ENCODE results near the gene CCNL2.
"Not testable (repeated sequence)": the region's sequence is repeated elsewhere in the genome, so short reads cannot be mapped to it uniquely, and the experiment has no call there.

Gene CCNL2

DNA sequence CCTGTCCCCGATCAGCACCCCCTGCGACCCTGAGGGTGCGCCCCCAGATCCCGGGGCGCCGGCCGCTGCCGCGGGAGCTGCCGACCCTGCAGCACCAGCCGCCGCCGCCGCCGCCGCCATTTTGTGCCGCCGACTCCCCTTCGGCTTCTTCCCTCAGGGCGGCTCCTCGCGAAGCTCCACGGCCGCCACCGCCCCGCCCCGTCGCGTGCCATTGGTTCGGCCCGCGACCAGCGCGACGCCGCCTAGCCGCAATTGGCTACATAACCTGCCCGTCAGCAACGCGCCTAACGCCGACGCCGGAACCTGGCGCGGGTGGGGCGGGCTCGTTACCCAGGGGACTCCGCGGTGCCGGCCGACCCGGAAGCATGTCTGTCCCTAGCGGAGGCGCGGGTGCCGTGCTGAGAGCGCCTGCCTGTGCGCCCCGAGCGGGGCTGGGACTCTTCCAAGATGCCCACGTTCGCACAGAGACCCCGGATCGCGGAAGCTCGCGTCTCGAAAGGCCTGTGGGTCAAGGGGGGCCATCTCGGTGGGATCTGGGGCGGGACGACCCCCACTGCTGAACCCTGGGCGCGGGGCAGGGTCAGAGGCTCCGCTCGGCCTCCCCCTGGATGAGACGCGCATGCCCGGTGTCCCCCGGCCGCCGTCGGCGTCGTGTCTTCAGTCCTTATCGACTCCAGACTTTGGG lies at the start of gene CCNL2:
Gene CCNL2, minus strand, starts transcription at position 149 of the 685 bp plus-strand sequence. Its CDS starts 29 bp downstream, at position 120.
- peak; percentile 99 for DNase-seq (ENCODE audit: low read depth in 2 of 2)

DNA sequence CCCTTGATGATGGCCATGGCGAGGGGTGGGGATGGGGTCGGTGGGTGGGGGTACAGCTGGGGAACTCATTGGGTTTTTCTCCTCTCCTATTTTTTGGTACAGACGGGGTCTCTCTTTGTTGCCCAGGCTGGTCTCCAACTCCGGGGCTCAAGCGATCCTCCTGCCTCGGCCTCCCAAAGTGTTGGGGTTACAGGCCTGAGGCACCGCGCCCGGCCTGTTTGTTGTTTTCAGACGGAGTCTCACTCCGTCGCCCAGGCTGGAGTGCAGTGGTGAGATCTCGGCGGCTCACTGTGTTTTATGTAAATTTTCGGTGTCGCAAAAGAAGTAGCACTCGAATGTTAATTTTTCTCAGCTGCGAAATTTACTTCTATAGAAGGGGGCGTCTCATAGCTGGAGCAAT lies 47.5 kb upstream of the CCNL2 start:
- DNase-seq (ENCODE audit: low read depth in 2 of 2) = not testable (repeated sequence)

DNA sequence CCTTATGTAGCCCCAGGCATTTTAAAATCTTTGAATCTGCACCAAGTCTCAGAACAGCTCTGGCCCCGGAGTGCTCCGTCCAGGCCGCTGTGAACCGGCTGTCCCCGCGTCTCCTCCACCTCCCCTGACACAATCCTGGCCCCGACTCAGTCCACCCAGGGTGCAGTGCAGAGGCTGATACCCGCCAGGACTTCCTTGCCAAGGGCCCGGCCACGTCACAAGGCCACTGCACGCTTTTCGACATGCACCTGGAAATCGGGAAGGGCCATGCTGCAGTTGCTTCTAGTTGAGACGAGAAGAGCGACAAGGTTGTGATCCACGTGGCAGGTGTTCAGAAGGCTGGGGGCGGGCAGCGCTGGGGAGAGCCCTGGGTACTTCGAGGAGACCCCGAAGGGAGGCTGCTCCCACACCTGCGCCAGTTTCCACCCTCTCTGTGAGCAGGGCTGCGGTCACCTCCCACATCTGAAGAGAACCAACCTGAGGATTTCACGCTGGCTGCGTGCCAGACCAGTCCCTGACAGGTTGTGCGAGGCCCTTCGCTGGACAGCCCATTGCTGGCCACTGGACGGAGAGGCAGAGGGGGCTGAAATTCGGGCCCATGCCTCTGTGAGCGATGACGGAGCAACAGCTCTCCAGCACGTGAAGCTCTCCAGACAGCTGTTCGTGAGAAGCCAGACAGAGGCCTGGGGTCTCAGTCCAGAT lies 43.1 kb upstream of the CCNL2 start:
- no peak for DNase-seq (ENCODE audit: low read depth in 2 of 2)

DNA sequence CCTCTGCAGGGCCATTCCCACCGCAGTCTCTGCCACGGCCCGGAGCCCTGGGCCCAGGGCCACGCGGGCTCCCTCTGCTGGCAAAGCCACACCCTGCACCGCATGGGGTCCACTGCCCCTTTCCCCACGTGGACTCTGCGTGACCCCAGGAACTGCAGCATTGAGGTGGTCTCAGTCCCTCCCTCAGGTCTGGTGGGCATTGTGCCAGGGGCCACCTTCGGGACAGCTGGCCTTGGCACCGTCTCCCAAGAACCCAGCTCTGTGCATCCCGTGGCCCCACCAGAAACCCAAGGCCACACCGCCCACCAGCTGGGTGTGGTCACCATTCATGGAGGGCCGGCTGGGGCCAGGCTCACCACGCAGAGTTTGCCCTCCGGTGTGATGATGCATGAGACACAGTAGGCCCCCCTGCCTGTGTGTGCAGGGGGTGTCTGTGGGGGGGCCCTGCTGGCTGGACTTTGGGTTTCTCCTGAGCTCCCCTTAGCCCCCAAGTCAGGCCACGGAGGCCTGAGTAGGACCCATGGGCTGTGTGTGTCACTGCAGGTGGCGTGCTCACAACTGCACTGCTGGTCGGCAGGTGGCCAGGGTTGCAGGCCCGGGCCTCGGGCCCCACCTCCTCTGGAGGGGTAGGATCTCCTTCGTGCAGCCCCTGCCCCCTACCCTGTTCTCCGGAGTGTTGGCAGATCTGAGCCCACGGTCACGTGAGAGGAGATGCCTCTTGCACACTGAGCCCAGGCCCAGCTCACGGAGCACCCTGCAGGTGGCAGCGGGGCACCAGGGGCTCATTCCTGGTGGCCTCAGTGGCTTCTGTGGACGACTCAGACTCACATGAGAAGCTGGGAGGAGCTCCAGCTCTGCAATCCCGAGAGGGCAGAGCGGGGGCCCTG lies 42.1 kb upstream of the CCNL2 start:
- peak; percentile 50 to 66 for DNase-seq (ENCODE audit: low read depth in 2 of 2)

DNA sequence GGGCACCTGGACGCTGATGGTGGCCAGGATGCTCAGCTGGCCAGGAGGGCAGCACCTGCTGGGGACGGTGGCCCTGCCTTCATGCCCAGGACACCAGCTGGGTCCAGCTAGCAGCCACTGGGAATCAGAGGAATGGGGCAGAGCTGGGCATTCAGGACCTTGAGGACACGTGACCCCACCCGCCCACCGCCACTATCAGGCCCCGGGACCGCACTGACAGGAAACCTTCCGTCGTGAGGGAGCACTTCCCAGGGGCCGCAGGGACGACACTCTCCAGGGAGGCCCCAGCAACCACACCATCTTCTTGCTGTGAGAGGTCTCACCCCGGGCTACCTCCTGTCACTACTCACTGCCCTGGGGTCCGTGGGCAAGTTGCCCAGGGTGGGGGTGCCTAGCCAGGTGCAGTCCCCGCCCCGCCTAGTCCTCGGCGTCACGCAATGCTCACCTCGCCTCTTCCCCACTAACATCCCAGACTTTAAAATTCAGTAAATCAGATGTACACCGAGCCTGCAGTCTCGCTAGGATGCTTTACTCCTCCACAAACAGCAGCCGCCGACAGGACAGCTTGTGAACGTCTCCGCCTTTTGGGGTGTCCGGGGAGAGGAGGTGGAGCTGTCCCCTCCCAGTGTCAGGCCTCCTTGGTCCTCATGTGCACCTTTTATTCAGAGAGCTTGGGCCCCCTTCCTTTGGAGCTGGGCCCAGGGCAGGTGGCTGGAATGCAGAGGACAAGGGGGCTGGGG lies 41.3 kb upstream of the CCNL2 start:
- DNase-seq (ENCODE audit: low read depth in 2 of 2) = no peak

DNA sequence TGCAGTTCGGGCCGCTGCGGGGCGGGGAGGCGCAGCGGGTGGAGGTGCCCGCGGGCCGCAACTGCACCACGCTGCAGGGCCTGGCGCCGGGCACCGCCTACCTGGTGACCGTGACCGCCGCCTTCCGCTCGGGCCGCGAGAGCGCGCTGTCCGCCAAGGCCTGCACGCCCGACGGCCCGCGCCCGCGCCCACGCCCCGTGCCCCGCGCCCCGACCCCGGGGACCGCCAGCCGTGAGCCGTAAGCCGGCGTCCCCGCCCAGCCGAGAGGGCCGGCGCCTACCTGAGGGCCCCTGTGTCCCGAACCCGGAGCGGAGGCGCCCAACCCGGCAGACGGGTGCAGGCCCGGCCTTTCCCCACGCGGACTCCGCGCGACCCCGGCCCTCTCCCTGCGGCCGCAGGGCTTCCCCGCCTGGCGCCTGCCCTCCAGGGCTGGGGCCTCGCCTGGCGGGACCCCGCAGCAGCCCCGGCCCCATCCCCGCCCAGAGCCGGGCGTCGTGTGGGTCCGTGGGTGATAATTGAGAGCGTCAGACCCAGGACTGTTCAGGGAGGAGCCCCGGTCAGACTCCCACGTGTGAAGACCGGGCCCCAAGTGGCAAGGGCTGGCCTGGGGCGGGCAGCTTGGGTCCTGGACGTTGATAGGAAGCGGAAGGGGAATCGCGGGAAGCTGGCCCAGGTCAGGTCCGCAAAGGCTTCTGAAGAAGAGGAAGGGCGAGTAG lies 40.6 kb upstream of the CCNL2 start:
- no peak for DNase-seq (ENCODE audit: low read depth in 2 of 2)

DNA sequence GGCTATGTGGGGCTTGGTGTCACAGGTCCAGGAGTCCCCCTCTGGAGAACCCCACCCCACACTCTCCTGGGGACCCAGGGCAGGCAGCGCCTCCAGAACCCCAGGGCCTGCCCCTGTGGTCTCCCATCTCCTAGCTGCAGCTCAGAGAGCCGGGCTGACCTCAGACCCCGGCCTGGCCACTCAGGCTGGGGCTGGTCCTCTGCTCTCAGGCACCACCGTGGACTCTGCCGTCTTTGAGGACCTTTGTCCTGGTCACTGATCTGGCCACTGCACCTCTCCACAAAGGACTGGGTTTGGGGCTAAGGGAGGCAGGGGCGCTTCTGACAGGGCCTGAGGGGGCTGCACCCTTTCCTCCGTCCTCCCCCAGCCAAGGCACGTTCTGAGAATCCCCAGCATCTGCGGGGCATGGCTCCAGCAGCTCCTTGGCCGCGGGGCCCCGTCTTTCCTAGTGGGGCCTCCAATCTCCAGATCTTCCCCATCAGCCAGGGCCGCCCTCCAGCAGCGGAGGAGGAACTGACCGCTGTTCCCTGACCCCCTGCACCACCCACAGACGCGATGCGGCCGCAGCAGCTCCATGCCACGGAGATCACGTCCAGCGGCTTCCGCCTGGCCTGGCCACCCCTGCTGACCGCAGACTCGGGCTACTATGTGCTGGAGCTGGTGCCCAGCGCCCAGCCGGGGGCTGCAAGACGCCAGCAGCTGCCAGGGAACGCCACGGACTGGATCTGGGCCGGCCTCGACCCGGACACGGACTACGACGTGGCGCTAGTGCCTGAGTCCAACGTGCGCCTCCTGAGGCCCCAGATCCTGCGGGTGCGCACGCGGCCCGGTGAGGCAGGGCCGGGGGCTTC lies 39.6 kb upstream of the CCNL2 start:
- no peak for DNase-seq (ENCODE audit: low read depth in 2 of 2)

DNA sequence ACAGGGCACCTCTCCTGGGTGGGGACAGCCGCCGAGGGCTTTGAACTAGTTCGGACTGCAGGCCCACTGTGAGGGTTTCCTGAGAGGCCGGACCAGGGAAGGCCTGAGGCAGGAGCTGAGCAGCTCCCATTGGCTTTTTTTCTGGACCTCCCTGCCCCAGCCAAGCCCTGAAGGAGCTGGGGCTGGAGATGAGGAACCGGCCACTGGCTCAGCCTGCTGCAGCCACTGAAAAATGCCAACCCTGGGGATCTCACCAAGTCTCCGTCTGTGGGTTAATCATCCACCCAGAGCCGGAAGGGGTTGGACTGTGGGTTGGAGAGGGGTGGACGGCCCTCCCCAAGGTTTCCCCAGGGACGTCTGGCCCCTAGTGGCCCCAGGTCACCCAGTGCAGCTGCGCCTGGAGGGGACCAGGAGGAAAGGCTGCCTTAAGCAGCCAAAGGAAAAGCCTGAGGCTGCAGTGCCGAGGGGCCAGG lies 38.8 kb upstream of the CCNL2 start:
- DNase-seq (ENCODE audit: low read depth in 2 of 2) = no peak

DNA sequence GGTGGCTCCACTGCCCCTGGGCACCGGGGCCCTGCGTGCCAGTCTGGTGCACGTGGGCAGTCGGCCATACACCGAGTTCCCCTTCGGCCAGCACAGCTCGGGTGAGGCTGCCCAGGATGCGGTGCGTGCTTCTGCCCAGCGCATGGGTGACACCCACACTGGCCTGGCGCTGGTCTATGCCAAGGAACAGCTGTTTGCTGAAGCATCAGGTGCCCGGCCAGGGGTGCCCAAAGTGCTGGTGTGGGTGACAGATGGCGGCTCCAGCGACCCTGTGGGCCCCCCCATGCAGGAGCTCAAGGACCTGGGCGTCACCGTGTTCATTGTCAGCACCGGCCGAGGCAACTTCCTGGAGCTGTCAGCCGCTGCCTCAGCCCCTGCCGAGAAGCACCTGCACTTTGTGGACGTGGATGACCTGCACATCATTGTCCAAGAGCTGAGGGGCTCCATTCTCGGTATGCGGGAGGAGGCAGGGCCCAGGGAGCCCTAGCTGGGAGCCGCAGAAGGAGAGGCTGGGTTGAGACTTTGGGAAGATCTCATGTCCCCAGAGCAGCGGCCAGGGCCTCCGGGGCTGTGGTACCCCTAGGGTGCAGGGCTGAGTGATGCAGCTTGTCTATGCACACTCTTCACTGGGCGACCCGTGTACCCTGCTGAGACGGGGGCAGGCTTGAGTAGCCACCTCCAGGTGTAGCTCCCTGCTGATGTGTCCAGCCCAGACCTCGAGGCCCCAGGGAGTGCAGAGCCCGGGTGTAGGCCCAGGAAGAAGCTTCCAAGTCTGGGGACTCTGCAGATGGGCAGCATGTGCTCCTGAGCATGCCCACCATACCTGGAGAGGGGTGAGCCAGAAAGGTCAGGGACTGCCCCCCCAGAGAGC lies 38.1 kb upstream of the CCNL2 start:
- DNase-seq (ENCODE audit: low read depth in 2 of 2) = no peak

DNA sequence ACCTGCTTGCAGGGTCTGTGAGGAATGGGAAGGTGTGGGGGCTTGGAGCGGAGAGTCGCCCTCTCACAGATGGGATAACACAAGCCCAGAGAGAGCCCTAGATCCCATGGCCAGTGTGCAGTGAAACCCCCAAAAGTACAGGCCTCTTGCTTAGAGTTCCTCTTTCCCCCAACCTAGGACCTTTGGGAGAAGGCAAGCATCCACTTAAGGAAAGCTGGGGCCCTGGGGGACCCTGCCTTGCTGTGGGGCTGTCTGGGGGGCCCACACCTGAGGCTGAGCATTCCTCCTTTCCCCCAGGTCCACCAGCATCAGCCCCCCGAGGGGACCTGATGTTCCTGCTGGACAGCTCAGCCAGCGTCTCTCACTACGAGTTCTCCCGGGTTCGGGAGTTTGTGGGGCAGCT lies 37.5 kb upstream of the CCNL2 start:
- no peak for DNase-seq (ENCODE audit: low read depth in 2 of 2)

DNA sequence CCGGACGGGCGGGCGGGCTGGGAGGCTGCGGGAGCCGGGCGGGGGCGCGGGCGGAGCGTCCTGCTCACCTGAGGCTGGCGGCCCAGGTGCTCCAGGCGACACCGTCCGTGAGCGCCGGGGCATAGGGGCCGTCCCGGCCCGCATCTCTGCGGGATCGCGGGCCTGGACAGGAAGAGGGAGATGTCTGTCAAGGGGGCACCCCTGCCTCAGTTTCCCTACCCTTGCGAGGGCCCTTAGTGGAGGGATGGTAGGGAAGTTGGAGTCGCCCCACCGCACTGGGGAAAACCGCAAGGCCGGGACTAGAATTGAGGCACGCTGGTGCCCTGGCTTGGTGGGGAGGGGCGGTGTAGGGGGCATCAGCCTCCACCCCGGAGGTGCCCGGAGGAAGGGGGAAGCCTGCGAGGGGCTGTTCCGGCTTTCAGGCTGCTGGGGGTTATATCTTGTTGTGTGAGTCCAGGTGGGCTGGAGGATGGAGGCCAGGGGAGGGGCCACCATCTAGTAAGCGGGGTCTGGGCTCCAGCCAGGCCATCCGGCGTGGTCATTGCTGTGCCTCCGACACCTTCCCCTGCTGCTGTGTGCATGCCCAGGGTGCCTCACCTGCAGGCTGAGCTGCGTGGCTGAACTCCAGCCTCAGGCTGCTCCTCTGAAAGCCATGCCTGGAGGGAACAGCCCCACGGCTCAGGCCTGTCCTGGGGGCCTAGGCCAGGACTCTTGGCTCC lies 36.9 kb upstream of the CCNL2 start:
- no peak for DNase-seq (ENCODE audit: low read depth in 2 of 2)

DNA sequence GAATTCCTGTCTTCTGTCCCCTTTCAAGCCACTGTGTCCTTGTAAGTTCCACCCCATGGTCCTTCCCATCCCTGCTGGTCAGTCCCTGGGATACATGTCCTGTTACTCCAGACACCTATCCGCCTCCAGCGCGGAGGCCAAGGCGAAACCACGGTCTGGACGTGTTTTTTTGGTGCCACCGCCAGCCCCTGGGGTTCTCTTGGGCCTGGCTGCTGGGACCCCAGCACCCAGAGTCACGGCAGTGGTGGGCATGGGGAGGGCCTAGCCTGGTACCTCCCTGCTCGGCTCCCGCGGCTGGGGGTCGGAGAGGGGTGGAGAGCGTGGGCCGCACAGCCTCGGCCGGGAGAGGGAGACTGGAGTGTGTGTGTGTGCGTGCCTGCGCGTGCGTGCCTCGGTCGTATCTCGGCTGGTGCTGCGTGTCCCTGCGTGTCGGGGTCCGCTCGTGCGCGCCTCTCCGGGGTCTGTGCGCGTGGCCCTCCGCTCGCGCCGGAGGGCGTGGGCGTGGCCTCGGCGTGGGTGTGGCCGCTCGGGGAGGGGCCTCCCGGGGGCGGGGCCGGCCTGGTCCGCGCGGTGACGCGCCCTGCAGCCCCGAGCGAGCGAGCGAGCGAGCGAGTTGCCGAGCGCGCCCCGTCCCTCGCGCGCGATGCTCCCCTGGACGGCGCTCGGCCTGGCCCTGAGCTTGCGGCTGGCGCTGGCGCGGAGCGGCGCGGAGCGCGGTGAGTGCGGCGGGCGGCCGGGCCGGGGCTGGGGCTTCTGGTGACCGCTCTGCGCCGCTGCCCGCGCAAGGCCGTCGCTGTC lies 36.2 kb upstream of the CCNL2 start, which contains the start of gene VWA1:
Gene VWA1, plus strand, starts transcription at position 585 of the 798 bp plus-strand sequence. Its CDS starts 59 bp downstream, at position 644.
- DNase-seq (ENCODE audit: low read depth in 2 of 2) = peak; percentile 56 to 69

DNA sequence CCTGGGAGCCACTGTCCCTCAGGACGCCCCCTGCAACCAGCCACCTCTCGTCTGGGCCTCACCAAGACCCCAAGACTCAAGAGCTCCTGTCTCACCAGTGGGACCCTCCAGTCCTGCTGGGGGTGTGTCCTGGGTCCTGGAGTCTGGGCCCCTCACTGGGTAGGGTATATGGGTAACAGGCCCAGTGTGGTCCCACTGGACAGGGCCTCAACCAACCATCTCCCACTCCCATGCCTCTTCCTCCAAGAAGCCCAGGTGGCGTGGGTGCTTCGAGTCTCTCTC lies 35.6 kb upstream of the CCNL2 start:
- no peak for DNase-seq (ENCODE audit: low read depth in 2 of 2)

DNA sequence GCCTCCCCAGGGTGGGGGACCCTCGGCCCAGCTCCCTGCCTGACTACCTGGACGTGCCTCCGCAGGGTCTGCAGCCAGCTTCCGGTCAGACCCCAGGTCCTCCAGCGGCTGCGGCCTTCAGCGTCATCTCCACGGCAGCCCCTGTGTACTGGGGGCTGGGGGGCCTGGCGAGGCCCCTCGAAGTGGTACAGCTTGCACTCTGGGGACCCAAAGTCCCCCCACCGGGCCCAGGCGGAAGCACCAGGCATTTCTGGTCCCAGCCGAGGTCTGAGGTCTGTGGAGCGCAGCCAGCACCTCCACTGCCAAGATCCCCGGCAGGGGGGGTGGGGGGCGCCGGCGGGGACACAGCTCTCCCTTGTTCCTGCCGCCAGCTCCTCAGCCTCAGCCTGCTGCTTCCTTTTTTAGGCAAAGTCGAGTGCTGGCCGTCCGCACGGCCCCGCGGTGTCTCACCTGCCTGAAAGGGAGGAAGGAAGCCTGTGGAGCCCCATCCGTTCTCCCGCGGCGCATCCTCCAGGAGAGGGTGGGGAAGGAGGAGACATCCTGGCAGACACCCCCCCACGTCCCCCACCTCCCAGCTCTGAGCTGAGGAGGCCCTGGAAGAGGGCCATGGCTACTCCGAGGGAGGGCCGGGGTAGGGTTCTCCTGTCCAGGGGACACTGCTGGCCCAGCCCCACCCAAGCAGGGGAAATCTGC lies 35.1 kb upstream of the CCNL2 start:
- DNase-seq (ENCODE audit: low read depth in 2 of 2) = no peak

DNA sequence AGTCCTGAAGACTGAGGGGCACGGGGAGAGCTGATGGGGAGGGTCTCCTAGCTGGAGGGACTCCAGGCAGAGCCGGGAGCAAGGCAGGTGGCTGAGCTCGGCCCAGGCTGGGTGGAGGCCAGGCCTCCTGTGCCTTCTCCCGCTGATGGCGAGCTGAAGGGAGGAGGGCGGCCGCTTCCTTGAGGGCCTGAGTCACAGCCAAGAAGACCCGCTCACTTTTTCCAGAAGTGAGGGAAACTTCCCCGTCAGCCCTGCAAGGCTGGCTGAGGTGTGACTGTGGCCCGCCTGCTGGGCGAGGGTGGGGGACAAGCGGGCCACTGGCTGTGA lies 34.6 kb upstream of the CCNL2 start:
- DNase-seq (ENCODE audit: low read depth in 2 of 2) = peak; percentile 40 to 41

DNA sequence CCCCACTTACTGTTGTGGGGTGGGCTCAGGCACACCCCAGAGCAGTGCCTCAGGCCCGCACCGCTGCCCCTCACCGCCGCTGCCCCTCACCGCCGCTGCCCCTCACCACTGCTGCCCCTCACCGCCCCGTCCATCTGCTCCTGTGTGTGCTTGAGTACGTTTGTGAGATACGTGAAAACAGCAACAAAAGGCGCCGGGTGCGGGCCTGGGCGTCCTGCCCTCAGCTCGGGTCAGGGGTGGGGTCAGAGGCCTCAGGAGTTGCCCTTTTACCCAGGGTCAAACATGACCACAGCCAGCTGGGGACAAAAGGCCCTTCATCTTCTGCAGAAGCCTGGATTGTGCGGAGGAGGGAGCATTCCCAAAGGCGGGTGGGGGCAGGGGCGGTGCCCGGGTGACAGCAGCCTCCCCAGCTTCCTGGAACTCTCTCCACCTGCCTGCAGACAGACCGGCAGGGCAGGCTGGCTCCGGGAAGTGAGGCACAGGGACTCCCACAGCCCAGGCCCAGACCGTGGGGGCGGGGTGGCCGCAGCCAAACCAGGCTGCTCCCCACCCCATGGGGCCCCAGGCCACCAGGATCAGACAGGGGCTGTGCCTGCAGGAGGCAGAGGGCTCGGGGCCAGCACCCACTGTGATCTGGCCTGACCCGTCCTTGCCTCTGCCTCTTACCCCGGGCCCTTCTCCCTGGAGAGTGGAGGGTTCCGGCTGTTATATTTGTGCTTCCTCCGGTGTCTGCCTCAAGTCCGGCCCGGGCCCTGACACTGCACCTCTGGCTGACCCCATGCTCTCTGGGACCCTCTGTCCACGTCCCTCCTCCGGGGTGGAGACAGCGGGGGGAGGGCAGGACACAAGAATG lies 34.0 kb upstream of the CCNL2 start:
- no peak for DNase-seq (ENCODE audit: low read depth in 2 of 2)
